ENCODE results near the gene SERPINB6. TPM values are rescaled to one million over a fixed set of nuclear protein-coding genes. Genes with fewer than 3 reads are reported as not detected.

Gene SERPINB6
- total and polyA plus RNA-seq, 9 of the 15 experiments (the other 6 are each of a cell fraction or from before 2014, with no cell fraction given) = 86.6 to 211 (median 143) TPM

- TF ChIP-seq GTF2A2 (tag; IDR thresholded peaks at IDR 0.05) (no peak), ZNF280B (CRISPR knock-in tag; IDR thresholded peaks at IDR 0.05) (peak; percentile 64; the same call in 1 of the 2 replicates), JUNB (CRISPR knock-in tag; conservative IDR thresholded peaks at IDR 0.05) (peak; percentile 81), MXI1 (IDR thresholded peaks at IDR 0.05; ENCODE audit: low read depth, low read length) (0 out of 2 replicates have a peak, but pooled peaks have one; percentile 50), ZNF347 (CRISPR knock-in tag; IDR thresholded peaks at IDR 0.05; ENCODE audit: low read depth) (no peak), ZKSCAN3 (CRISPR knock-in tag; IDR thresholded peaks at IDR 0.05) (no peak), MAFK (IDR thresholded peaks at IDR 0.05; ENCODE audit: low read length) (peak; percentile 77), KAT8 (IDR thresholded peaks at IDR 0.05; ENCODE audit: low read depth) (no peak), NBN (IDR thresholded peaks at IDR 0.05; ENCODE audit: low read depth) (peak; percentile 31), ATF7 (IDR thresholded peaks at IDR 0.05) (peak; percentile 75), FOSL1 (tag; conservative IDR thresholded peaks at IDR 0.05) (peak; percentile 99), TRIM24 (IDR thresholded peaks at IDR 0.05) (no peak), SNRNP70 (optimal IDR thresholded peaks at IDR 0.05; ENCODE audit: low read depth, low read length) (no peak), ZNF589 (CRISPR knock-in tag; IDR thresholded peaks at IDR 0.05; ENCODE audit: low read depth) (peak; percentile 88), YY1 (IDR thresholded peaks at IDR 0.05; ENCODE audit: borderline replicate concordance in 1 of 3, control insufficient read depth in 1 of 3, extremely low read depth in 1 of 3, insufficient read depth in 3 of 3, insufficient read length in 1 of 3, insufficient replicate concordance in 2 of 3, low read depth in 1 of 3, low read length in 2 of 3) (peak; percentile 38 to 90 (median 80)), ZNF644 (tag; IDR thresholded peaks at IDR 0.05; ENCODE audit: low read depth) (peak; percentile 76; the same call in 1 of the 2 replicates), HMBOX1 (IDR thresholded peaks at IDR 0.05) (no peak), BCLAF1 (IDR thresholded peaks at IDR 0.05; ENCODE audit: borderline replicate concordance in 1 of 2, control insufficient read depth in 1 of 2, low read depth in 2 of 2, low read length in 1 of 2) (no peak), PML (IDR thresholded peaks at IDR 0.05; ENCODE audit: low read length) (peak; percentile 58; the same call in 1 of the 2 replicates), HDAC3 (IDR thresholded peaks at IDR 0.05; ENCODE audit: borderline replicate concordance, partially characterized antibody) (no peak)
These were observed 17.3 kb upstream of the SERPINB6 start (continued) for GRCh38 chr6:2988426-2989331.

Data from K562 (cell line).